Subcutaneous adipose tissue (tissue), 4 donors: ENCODE results near the gene WSB1. TPM values are rescaled to one million over a fixed set of nuclear protein-coding genes. Genes with fewer than 3 reads are reported as not detected.

ENCODE experiments used
- total RNA-seq, 4 donors: library from RNA; depleted of rRNA; stranded (reverse); fragments of >200 nt; gene quantifications; one replicate each; pipeline ENCODE4 v1.1.0, GENCODE V29; 2016
- TF ChIP-seq, protein P1 (sequence below): fragments of 450-650 bp; IDR thresholded peaks from one replicate; pipeline ENCODE4 v1.5.1; 2016; ENCODE audit warnings: low read depth, mild to moderate bottlenecking, control low read depth, antibody characterized with exemption, moderate library complexity

The WSB1 gene
- total RNA-seq, 4 donors from 2014 or later: 134 to 187 (median 158) TPM

DNA sequence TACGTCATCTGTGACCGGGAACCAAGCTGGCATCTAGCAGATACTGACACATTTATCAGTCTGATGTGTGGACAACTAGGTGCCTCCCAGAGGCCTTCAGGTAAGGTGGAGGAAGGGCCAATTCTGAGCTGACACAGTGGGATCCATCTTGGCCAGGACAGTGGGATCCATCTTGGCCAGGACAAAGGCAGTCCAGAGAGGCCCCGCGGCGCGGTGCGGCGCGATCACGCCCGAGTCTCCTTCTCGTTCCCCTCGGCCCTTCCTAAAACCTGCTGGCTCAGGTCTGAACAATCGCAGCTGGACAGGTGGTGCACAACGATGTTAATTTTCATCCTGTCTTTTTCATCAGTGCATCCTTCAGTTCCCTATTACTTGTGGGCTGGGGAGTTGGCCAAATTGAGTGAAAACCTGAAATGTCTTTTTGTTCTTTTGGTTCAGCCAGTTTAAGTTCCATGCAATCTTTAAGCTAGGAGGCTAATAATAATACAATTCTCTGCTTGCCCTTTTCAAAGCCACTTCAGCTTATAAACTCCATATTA, 486 bp upstream of the WSB1 start:
- TF ChIP-seq, protein P1, sequence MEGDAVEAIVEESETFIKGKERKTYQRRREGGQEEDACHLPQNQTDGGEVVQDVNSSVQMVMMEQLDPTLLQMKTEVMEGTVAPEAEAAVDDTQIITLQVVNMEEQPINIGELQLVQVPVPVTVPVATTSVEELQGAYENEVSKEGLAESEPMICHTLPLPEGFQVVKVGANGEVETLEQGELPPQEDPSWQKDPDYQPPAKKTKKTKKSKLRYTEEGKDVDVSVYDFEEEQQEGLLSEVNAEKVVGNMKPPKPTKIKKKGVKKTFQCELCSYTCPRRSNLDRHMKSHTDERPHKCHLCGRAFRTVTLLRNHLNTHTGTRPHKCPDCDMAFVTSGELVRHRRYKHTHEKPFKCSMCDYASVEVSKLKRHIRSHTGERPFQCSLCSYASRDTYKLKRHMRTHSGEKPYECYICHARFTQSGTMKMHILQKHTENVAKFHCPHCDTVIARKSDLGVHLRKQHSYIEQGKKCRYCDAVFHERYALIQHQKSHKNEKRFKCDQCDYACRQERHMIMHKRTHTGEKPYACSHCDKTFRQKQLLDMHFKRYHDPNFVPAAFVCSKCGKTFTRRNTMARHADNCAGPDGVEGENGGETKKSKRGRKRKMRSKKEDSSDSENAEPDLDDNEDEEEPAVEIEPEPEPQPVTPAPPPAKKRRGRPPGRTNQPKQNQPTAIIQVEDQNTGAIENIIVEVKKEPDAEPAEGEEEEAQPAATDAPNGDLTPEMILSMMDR: no peak

DNA sequence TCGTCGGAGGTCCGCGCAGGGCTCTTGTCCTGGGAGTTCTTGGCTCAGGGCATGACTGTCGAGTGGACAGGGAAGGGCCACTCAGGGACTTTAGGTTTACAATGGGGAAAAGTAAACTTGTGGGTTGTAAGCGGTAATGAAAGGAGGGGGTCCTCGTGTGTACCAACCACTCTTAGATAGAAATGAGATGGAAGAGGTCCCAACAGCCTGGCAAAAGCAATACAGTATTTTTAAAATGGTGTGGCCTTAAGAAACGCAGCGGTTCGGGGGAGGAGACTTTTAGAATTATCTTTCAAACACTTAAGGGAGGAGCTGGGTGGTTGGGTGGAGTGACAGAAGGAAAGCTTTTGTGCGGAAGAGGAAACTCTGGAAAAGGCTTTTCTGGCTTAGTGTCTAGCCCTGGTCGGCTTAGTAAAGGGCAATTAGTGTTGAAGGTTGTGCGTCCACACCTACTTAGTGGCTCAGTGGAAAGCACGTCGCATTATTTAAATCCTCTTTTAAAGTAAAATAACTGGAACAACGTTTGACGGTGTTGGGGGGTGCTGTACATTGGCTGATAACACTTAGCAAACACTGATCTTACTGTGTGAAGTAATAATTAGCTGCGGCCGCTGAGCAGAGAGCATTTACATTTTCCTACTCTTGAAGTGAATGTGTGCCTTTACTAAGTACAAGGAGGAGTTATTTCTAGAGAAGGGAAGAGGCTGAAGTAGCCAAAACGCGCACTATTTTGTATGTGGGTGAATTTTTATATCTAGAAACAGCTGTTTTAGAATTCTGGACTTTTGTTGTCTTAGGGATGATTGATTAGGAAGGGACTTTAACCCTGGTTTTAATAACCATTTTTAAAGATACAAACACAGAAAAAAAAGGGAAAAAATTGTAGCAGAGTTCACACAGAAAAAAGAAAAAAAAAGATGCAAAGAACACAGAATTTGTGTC, 1.0 kb downstream of the WSB1 start:
- TF ChIP-seq, protein P1: no peak

DNA sequence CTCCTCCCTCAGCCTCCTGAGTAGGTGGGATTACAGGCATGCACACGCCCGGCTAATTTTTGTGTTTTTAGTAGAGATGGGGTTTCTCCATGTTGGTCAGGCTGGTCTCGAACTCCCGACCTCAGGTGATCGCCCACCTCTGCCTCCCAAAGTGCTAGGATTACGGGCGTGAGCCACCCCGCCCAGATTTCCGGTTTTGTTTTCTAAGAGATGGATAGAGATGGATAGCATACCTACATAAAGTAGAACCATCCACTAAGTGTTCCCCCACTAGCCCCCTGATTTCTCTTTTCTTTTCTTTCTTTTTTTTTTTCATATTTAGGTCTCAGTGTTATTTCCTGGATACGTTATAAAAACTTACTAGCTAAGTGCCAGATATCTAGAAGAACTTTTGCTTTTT, 2.0 kb downstream of the WSB1 start:
- TF ChIP-seq, protein P1: no peak

DNA sequence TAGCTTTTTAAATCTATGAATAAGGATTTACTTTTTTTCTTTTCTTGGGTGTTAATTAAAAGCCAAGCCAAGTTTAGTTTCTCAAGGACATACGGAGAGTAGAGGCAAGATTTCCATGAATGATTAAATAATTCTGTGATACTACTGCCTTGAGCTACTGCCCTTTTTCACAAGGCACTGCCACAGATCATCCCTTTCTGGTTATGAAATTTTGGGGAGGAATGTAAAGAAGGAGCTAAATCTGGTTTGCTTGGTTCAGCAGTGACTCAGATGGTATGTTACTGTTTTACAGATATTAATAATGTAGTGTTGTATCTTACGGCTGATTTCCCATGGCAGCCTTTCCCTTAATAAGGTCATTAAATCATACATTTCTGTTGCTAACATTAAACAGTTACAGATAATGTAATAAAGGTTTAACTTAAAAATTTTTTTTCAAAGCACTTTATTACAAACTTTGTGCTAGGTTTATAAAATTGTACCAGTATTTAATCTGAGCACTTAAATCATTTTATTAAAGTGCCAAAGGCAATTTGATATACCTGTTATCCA, 2.6 kb downstream of the WSB1 start:
- TF ChIP-seq, protein P1: no peak

DNA sequence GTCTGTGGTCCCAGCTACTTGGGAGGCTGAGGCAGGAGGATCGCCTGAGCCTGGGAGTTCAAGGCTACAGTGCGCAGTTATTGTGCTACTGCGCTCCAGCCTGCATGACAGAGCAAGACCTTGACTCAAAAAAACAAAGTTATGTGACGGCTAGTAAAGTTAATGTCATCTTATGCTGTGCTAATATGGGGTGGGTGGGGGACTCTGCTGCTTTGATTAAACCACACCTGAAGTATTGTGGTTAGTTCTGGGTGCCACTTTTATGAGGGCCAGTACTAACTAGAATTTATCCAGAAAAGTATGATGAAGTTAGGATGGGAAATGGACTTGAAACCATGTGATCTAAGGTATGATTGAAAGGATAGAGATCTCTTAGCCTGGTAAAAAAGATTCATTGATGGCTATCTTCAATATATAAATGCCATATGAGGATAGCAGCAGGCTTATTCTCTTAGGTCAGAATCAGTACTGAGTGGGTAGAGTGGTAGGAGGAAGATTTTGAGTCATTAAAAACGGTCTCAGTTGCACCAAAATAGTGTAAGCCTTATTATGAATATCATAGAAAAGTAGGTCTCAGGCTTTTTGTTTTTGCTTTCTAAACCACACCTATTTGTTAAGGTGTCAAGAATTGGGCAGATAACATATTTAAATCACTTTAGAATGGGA, 5.6 kb downstream of the WSB1 start:
- TF ChIP-seq, protein P1: no peak

DNA sequence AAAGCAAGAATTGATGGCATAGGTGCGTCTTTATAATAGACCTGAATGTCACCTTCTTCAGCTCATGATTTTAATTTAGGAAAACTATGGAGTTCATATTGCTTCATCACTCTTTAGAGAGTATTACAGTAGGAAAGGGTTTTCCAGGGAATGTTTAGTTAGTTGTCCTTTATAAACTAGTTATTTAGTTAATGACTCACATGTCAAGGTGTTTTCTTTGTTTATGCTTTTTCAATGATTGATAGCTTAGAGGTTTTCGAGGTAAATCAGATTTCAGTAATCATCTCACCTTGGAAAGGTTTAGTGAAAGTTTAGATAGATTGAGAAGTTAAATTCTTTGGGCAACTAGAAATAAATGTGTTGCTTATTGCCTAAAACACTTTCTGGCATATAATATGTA, 9.8 kb downstream of the WSB1 start:
- TF ChIP-seq, protein P1: no peak

DNA sequence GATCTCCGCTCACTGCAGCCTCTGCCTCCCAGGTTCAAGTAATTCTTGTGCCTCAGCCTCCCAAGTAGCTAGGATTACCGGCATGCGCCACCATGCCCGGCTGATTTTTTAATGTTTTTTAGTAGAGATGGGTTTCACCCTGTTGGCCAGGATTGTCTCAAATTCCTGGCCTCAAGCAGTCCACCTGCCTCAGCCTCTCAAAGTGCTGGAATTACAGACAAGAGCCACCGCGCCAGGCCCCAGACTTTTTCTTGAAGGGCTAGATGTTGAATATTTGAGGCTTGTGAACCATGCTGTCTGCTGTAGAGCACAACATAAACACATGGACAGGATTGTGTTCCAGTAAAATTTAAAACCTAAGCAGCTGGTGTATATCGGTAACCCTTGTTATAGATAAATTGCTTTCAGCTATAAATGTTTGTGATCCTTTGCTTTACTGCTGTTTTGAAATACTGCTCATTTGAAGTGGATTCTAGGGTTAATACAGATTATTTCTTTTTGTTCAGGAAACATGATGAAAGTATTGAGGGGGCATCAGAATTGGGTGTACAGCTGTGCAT, 12.4 kb downstream of the WSB1 start:
- TF ChIP-seq, protein P1: no peak
